HepG2 (cell line): ENCODE measurements around the gene OARD1. TPM values are rescaled to one million over a fixed set of nuclear protein-coding genes. Genes with fewer than 3 reads are reported as not detected.

ENCODE experiments used
- CHD4 ChIP-seq: fragments of 200-600 bp; sonication (generic); IDR thresholded peaks from 2 replicates; pipeline ENCODE4 v1.7.0; 2017; ENCODE audit warnings: mild to moderate bottlenecking, low read length, borderline replicate concordance
- EHMT2 ChIP-seq: fragments of 200-600 bp; sonication (generic); IDR thresholded peaks from 2 replicates; pipeline ENCODE4 v1.7.0; 2017; ENCODE audit warnings: antibody characterized with exemption, low read depth, low read length, borderline replicate concordance
- HOXA3 ChIP-seq: sonication (generic); formaldehyde crosslinking; IDR thresholded peaks from 2 replicates; pipeline ENCODE4 v1.5.0; 2020; ENCODE audit warnings: missing genetic modification reagents
- MTA1 ChIP-seq: sonication (generic); formaldehyde crosslinking; IDR thresholded peaks from 2 replicates; pipeline ENCODE4 v1.4.0; 2020; ENCODE audit warnings: missing genetic modification reagents, mild to moderate bottlenecking, borderline replicate concordance
- PHF5A ChIP-seq: IDR thresholded peaks from one replicate; pipeline ENCODE4 v1.6.1; 2018; ENCODE audit warnings: low read depth, missing genetic modification reagents; ENCODE audit not compliant: unreplicated experiment
- SIX4 ChIP-seq: sonication (generic); formaldehyde crosslinking; IDR thresholded peaks from 2 replicates; pipeline ENCODE4 v1.4.0; 2020; ENCODE audit warnings: missing genetic modification reagents
- ZBTB21 ChIP-seq: sonication (generic); formaldehyde crosslinking; IDR thresholded peaks from 2 replicates; pipeline ENCODE4 v1.4.0; 2020; ENCODE audit warnings: missing genetic modification reagents
- ZBTB8A ChIP-seq: sonication (generic); formaldehyde crosslinking; IDR thresholded peaks from 2 replicates; pipeline ENCODE4 v1.4.0; 2020; ENCODE audit warnings: mild to moderate bottlenecking, low read depth, missing genetic modification reagents, borderline replicate concordance
- ZFP36L2 ChIP-seq: sonication (generic); formaldehyde crosslinking; IDR thresholded peaks from 2 replicates; pipeline ENCODE4 v1.4.0; 2020; ENCODE audit warnings: missing genetic modification reagents
- ZNF775 ChIP-seq: sonication (generic); formaldehyde crosslinking; IDR thresholded peaks from 2 replicates; pipeline ENCODE4 v1.4.0; 2020; ENCODE audit warnings: missing genetic modification reagents, mild to moderate bottlenecking, moderate library complexity, borderline replicate concordance
- polyA plus RNA-seq, 8 experiments: library from polyadenylated mRNA; depleted of rRNA in 3 of 8; stranded (reverse) in 7 of 8; unstranded in 1 of 8; fragments of >200 nt; fragmentation: Illumina TruSeq in 4 of 8; extraction: Trizol in 4 of 8; gene quantifications; 2 replicates each; pipeline versions ENCODE4 v1.2.1 to v1.2.3, GENCODE V29; 2011 to 2016; ENCODE audit warnings: low read depth in 4 of 8, missing spikeins in 1 of 8, mixed read lengths in 1 of 8; ENCODE audit not compliant: insufficient read depth in 1 of 8
- total RNA-seq, 5 experiments: library from RNA; depleted of rRNA; stranded (reverse); fragments of >200 nt; fragmentation: Illumina TruSeq; extraction: Trizol; gene quantifications; 2 replicates each; pipeline ENCODE4 v1.2.3, GENCODE V29; 2016; ENCODE audit warnings: low read depth in 1 of 5
- TF ChIP-seq, protein P1 (sequence below): sonication (generic); formaldehyde crosslinking; IDR thresholded peaks from 2 replicates; pipeline ENCODE4 v1.5.1; 2020; ENCODE audit warnings: mild to moderate bottlenecking, missing genetic modification reagents, borderline replicate concordance
- TF ChIP-seq, protein P2 (sequence below): IDR thresholded peaks from 2 replicates; pipeline ENCODE4 v1.6.1; 2016; ENCODE audit warnings: missing biosample characterization, missing genetic modification reagents, low read depth
- TF ChIP-seq, protein P3 (sequence below): sonication (generic); formaldehyde crosslinking; IDR thresholded peaks from 2 replicates; pipeline ENCODE4 v1.5.1; 2020; ENCODE audit warnings: mild to moderate bottlenecking, missing genetic modification reagents, borderline replicate concordance
- TF ChIP-seq, protein P4 (sequence below): sonication (generic); formaldehyde crosslinking; IDR thresholded peaks from 2 replicates; pipeline ENCODE4 v1.4.0; 2020; ENCODE audit warnings: missing genetic modification reagents
- TF ChIP-seq, protein P5 (sequence below): sonication (generic); formaldehyde crosslinking; IDR thresholded peaks from 2 replicates; pipeline ENCODE4 v1.5.1; 2020; ENCODE audit warnings: missing genetic modification reagents, mild to moderate bottlenecking, borderline replicate concordance

Gene OARD1
- total and polyA plus RNA-seq, 2 of the 13 experiments (the other 11 are each of a cell fraction or from before 2014, with no cell fraction given), result 18.4 to 49.0 TPM

DNA sequence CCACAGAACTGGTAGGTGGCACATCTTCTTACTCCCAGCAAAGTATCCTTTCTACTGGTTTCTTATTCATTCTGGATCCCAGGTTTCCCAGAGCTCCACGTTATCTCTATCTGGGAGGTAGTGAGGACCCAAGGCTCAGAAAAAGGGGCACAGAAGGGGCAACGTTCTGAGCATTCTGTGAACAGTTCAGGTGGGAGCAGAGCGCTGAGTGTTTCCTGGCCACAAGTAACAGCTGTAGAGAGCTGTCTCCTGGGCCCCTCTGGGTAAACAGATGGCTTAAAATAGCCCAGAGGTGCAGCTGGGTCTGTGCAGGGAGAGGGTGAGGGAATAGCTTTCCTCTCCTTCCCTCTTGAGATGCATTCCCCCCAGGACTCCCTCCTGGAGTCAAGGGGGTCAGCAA, 17.0 kb downstream of the OARD1 start (continued):
- TF ChIP-seq, protein P1, sequence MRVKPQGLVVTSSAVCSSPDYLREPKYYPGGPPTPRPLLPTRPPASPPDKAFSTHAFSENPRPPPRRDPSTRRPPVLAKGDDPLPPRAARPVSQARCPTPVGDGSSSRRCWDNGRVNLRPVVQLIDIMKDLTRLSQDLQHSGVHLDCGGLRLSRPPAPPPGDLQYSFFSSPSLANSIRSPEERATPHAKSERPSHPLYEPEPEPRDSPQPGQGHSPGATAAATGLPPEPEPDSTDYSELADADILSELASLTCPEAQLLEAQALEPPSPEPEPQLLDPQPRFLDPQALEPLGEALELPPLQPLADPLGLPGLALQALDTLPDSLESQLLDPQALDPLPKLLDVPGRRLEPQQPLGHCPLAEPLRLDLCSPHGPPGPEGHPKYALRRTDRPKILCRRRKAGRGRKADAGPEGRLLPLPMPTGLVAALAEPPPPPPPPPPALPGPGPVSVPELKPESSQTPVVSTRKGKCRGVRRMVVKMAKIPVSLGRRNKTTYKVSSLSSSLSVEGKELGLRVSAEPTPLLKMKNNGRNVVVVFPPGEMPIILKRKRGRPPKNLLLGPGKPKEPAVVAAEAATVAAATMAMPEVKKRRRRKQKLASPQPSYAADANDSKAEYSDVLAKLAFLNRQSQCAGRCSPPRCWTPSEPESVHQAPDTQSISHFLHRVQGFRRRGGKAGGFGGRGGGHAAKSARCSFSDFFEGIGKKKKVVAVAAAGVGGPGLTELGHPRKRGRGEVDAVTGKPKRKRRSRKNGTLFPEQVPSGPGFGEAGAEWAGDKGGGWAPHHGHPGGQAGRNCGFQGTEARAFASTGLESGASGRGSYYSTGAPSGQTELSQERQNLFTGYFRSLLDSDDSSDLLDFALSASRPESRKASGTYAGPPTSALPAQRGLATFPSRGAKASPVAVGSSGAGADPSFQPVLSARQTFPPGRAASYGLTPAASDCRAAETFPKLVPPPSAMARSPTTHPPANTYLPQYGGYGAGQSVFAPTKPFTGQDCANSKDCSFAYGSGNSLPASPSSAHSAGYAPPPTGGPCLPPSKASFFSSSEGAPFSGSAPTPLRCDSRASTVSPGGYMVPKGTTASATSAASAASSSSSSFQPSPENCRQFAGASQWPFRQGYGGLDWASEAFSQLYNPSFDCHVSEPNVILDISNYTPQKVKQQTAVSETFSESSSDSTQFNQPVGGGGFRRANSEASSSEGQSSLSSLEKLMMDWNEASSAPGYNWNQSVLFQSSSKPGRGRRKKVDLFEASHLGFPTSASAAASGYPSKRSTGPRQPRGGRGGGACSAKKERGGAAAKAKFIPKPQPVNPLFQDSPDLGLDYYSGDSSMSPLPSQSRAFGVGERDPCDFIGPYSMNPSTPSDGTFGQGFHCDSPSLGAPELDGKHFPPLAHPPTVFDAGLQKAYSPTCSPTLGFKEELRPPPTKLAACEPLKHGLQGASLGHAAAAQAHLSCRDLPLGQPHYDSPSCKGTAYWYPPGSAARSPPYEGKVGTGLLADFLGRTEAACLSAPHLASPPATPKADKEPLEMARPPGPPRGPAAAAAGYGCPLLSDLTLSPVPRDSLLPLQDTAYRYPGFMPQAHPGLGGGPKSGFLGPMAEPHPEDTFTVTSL (CRISPR knock-in tag), result no peak
- TF ChIP-seq, protein P2, sequence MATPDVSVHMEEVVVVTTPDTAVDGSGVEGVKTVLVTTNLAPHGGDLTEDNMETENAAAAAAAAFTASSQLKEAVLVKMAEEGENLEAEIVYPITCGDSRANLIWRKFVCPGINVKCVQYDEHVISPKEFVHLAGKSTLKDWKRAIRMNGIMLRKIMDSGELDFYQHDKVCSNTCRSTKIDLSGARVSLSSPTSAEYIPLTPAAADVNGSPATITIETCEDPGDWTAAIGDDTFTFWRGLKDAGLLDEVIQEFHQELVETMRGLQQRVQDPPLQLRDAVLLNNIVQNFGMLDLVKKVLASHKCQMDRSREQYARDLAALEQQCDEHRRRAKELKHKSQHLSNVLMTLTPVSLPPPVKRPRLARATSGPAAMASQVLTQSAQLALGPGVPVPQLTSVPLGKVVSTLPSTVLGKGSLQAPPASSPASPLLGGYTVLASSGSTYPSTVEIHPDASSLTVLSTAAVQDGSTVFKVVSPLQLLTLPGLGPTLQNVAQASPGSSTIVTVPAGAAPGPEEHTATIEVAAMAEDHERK, result no peak
- TF ChIP-seq EHMT2 (no peak), HOXA3 (CRISPR knock-in tag) (no peak), ZNF775 (CRISPR knock-in tag) (no peak), MTA1 (CRISPR knock-in tag) (no peak), SIX4 (CRISPR knock-in tag) (no peak), ZBTB8A (no peak), PHF5A (CRISPR knock-in tag) (no peak), CHD4 (no peak), ZBTB21 (no peak), ZFP36L2 (CRISPR knock-in tag) (no peak)
- TF ChIP-seq, protein P3, sequence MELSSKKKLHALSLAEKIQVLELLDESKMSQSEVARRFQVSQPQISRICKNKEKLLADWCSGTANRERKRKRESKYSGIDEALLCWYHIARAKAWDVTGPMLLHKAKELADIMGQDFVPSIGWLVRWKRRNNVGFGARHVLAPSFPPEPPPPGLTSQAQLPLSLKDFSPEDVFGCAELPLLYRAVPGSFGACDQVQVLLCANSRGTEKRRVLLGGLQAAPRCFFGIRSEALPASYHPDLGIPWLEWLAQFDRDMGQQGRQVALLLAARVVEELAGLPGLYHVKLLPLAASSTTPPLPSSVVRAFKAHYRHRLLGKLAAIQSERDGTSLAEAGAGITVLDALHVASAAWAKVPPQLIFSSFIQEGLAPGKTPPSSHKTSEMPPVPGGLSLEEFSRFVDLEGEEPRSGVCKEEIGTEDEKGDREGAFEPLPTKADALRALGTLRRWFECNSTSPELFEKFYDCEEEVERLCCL, result no peak
- TF ChIP-seq, protein P4, sequence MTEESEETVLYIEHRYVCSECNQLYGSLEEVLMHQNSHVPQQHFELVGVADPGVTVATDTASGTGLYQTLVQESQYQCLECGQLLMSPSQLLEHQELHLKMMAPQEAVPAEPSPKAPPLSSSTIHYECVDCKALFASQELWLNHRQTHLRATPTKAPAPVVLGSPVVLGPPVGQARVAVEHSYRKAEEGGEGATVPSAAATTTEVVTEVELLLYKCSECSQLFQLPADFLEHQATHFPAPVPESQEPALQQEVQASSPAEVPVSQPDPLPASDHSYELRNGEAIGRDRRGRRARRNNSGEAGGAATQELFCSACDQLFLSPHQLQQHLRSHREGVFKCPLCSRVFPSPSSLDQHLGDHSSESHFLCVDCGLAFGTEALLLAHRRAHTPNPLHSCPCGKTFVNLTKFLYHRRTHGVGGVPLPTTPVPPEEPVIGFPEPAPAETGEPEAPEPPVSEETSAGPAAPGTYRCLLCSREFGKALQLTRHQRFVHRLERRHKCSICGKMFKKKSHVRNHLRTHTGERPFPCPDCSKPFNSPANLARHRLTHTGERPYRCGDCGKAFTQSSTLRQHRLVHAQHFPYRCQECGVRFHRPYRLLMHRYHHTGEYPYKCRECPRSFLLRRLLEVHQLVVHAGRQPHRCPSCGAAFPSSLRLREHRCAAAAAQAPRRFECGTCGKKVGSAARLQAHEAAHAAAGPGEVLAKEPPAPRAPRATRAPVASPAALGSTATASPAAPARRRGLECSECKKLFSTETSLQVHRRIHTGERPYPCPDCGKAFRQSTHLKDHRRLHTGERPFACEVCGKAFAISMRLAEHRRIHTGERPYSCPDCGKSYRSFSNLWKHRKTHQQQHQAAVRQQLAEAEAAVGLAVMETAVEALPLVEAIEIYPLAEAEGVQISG (CRISPR knock-in tag), result no peak
- TF ChIP-seq, protein P5, sequence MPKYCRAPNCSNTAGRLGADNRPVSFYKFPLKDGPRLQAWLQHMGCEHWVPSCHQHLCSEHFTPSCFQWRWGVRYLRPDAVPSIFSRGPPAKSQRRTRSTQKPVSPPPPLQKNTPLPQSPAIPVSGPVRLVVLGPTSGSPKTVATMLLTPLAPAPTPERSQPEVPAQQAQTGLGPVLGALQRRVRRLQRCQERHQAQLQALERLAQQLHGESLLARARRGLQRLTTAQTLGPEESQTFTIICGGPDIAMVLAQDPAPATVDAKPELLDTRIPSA (CRISPR knock-in tag), result no peak
